ENCODE measurements around the gene SETMAR. TPM values are rescaled to one million over a fixed set of nuclear protein-coding genes. Genes with fewer than 3 reads are reported as not detected.
A peak's percentile ranks its signal among the peaks of the same experiment; 100 is the strongest.

The SETMAR gene
- total and polyA plus RNA-seq, 2 of the 13 experiments (the other 11 are each of a cell fraction or from before 2014, with no cell fraction given) = 7.0 to 16.7 TPM

- no peak for TF ChIP-seq ZNF570 (CRISPR knock-in tag; IDR thresholded peaks at IDR 0.05; ENCODE audit: borderline replicate concordance)
- peak; percentile 84 for TF ChIP-seq GMEB1 (CRISPR knock-in tag; IDR thresholded peaks at IDR 0.05; ENCODE audit: borderline replicate concordance)
- peak; percentile 48 for TF ChIP-seq U2AF1 (optimal IDR thresholded peaks at IDR 0.05; ENCODE audit: low read depth, low read length)
- peak; percentile 39 for TF ChIP-seq AGO2 (optimal IDR thresholded peaks at IDR 0.05; ENCODE audit: low read depth, low read length)
- peak; percentile 77; the same call in 1 of the 2 replicates for TF ChIP-seq EED (CRISPR knock-in tag; IDR thresholded peaks at IDR 0.05)
- peak; percentile 91 for TF ChIP-seq DMAP1 (CRISPR knock-in tag; IDR thresholded peaks at IDR 0.05)
- TF ChIP-seq THAP11 (CRISPR knock-in tag; IDR thresholded peaks at IDR 0.05) = peak; percentile 100
- peak; percentile 24; the same call in 1 of the 2 replicates for TF ChIP-seq MEF2D (CRISPR knock-in tag; IDR thresholded peaks at IDR 0.05)
- TF ChIP-seq CENPT (CRISPR knock-in tag; IDR thresholded peaks at IDR 0.05; ENCODE audit: low read depth) = 0 out of 2 replicates have a peak, but pooled peaks have one; percentile 57
- TF ChIP-seq ZMYM3 (CRISPR knock-in tag; IDR thresholded peaks at IDR 0.05) = no peak
- peak; percentile 15 for TF ChIP-seq ZEB1 (IDR thresholded peaks at IDR 0.05; ENCODE audit: insufficient replicate concordance, low read depth)
- TF ChIP-seq CREM (IDR thresholded peaks at IDR 0.05) = peak; percentile 79
- TF ChIP-seq CREM (CRISPR knock-in tag; IDR thresholded peaks at IDR 0.05) = no peak
- 0 out of 2 replicates have a peak, but pooled peaks have one; percentile 20 for TF ChIP-seq BCL6 (CRISPR knock-in tag; IDR thresholded peaks at IDR 0.05)
- TF ChIP-seq ZMYM4 (CRISPR knock-in tag; IDR thresholded peaks at IDR 0.05) = peak; percentile 75
- TF ChIP-seq MYPOP (CRISPR knock-in tag; IDR thresholded peaks at IDR 0.05) = peak; percentile 37; the same call in 1 of the 2 replicates
- peak; percentile 29; the same call in 1 of the 2 replicates for TF ChIP-seq ZNF276 (CRISPR knock-in tag; IDR thresholded peaks at IDR 0.05; ENCODE audit: low read depth)
- 0 out of 2 replicates have a peak, but pooled peaks have one; percentile 14 for TF ChIP-seq ZNF280B (CRISPR knock-in tag; IDR thresholded peaks at IDR 0.05; ENCODE audit: borderline replicate concordance)
- no peak for TF ChIP-seq ZFYVE20 (CRISPR knock-in tag; IDR thresholded peaks at IDR 0.05; ENCODE audit: borderline replicate concordance, low read depth)
- TF ChIP-seq CSRNP1 (CRISPR knock-in tag; IDR thresholded peaks at IDR 0.05) = no peak; the same call in 1 of the 2 replicates
These were observed at the start of gene SETMAR (continued) for GRCh38 chr3:4303187-4304123.
